Epithelial cell of prostate (primary cell): Measurements from ENCODE around the gene C4B.
"Not testable (repeated sequence)": the region's sequence is repeated elsewhere in the genome, so short reads cannot be mapped to it uniquely, and the experiment has no call there.

Experiments used
- DNase-seq: peaks from one replicate; pipeline ENCODE4 v3.0.0-alpha.2; 2011; ENCODE audit warnings: low read depth, low spot score
- H3K27ac ChIP-seq: fragments of 450-650 bp; 2 replicates; pipeline ENCODE4 v1.5.1; 2017; ENCODE audit warnings: mild to moderate bottlenecking

Gene C4B

DNA sequence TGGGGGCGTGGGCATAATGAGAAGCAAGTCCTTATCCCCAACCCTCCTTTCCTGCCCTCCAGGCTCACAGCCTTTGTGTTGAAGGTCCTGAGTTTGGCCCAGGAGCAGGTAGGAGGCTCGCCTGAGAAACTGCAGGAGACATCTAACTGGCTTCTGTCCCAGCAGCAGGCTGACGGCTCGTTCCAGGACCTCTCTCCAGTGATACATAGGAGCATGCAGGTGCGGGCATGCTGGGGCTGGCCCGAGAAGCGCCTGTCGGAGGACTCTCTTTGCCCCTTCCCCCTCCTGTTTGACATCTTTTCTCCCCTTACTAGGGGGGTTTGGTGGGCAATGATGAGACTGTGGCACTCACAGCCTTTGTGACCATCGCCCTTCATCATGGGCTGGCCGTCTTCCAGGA is 14.0 kb downstream of the C4B start:
- not testable (repeated sequence) for H3K27ac ChIP-seq, DNase-seq

DNA sequence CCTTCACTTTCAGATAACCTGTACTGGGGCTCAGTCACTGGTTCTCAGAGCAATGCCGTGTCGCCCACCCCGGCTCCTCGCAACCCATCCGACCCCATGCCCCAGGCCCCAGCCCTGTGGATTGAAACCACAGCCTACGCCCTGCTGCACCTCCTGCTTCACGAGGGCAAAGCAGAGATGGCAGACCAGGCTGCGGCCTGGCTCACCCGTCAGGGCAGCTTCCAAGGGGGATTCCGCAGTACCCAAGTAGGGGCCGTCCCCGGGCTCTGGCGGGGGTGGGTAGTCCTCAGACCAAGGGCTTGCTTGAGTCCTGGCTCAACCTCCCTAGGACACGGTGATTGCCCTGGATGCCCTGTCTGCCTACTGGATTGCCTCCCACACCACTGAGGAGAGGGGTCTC is 15.0 kb downstream of the C4B start:
- DNase-seq, H3K27ac ChIP-seq: not testable (repeated sequence)

DNA sequence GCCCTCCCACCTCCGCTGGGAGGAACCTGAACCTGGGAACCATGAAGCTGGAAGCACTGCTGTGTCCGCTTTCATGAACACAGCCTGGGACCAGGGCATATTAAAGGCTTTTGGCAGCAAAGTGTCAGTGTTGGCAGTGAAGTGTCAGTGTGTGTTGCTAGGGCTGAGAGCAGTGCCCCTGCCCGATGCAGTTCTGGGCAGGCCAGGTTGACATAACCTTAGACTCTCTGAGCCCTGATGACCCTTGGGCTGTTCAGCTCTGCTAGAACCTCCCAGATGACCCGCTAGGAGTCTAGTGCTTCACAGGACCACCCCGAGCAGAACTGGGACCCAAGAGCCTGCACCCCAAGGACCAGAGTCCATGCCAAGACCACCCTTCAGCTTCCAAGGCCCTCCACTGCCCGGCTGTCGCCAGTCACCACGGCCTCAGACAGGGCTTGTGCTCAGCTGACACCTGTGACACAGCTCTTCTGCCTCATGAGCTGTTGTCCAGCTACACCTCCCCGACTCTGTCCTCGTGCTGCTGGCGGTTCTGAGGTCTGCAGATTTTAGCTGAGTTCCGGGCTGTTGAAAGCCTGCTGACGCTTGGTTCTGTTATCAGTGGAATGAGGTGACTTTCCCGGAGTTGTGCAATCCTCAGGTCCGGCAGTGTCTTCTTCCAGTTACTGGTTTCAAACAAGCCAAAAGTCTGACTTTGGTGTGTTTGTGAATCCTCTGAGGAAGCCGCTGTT is 20.9 kb downstream of the C4B start:
- not testable (repeated sequence) for H3K27ac ChIP-seq, DNase-seq

DNA sequence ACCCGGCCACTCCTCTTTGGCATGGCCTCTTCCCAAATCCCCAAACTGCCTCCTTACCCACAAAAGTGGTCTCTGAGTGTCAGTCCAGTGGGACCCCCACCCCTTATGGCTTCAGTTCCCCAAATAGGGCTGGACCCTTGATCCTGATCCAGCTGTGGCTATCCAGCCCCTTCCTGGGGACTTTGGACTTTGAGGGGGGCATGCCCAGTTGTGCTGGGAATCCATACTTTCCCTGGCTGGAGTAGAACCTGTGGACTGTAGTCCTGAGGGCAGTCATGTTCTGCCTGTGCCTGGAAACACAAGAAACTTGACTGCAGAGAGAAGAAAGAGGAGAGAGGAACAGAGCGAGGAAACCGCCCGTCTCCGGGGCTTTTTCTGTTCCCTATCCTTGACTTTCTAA is 22.5 kb downstream of the C4B start:
- not testable (repeated sequence) for DNase-seq, H3K27ac ChIP-seq

DNA sequence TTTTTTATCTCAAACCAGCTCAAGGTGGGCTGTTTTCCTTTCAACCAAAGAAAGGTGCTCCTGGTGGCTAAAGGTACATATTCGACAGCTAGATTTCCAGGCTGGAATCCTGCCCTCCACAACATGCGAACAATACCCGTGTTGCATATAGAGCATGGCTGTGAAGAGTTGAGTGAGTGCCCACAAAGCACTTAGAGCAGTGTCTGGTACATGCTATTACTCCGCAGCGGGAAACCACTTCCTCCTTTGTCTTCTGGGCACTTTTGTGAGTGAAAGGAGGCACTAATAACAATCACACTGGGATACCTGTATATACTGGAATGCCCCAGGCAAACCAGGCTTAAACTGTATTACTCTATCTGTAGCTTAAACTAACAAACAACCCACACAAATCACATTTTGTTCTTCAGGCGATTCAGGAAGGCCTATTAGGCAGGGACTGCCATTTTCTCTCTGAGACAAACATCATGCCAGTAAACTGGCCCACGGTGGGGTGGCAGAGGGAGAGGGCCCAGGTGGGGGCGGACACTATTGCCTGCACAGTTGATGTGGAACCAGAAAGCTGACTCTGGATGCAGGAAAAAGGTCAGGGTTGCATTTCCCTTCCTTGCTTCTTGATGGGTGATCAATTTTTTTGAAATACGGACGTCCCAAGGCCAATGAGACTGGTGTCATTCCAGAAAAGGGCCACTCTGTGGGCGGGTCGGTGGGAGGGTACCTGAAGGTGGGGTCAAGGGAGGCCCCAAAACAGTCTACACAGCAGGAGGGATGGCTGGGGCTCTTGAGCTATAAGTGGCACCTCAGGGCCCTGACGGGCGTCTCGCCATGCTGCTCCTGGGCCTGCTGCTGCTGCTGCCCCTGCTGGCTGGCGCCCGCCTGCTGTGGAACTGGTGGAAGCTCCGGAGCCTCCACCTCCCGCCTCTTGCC is 23.3 kb downstream of the C4B start, which contains the start of gene CYP21A2:
CYP21A2 (plus strand) TSS at position 818 of the 927 bp plus-strand sequence; CDS start at position 826, 8 bp downstream.
- DNase-seq, H3K27ac ChIP-seq: not testable (repeated sequence)

DNA sequence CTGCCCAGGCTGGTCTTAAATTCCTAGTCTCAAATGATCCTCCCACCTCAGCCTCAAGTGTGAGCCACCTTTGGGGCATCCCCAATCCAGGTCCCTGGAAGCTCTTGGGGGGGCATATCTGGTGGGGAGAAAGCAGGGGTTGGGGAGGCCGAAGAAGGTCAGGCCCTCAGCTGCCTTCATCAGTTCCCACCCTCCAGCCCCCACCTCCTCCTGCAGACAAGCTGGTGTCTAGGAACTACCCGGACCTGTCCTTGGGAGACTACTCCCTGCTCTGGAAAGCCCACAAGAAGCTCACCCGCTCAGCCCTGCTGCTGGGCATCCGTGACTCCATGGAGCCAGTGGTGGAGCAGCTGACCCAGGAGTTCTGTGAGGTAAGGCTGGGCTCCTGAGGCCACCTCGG is 24.3 kb downstream of the C4B start:
- not testable (repeated sequence) for H3K27ac ChIP-seq

DNA sequence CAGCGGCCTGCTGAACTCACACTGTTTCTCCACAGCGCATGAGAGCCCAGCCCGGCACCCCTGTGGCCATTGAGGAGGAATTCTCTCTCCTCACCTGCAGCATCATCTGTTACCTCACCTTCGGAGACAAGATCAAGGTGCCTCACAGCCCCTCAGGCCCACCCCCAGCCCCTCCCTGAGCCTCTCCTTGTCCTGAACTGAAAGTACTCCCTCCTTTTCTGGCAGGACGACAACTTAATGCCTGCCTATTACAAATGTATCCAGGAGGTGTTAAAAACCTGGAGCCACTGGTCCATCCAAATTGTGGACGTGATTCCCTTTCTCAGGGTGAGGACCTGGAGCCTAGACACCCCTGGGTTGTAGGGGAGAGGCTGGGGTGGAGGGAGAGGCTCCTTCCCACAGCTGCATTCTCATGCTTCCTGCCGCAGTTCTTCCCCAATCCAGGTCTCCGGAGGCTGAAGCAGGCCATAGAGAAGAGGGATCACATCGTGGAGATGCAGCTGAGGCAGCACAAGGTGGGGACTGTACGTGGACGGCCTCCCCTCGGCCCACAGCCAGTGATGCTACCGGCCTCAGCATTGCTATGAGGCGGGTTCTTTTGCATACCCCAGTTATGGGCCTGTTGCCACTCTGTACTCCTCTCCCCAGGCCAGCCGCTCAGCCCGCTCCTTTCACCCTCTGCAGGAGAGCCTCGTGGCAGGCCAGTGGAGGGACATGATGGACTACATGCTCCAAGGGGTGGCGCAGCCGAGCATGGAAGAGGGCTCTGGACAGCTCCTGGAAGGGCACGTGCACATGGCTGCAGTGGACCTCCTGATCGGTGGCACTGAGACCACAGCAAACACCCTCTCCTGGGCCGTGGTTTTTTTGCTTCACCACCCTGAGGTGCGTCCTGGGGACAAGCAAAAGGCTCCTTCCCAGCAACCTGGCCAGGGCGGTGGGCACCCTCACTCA is 25.0 kb downstream of the C4B start:
- DNase-seq, H3K27ac ChIP-seq: not testable (repeated sequence)

More for the DNA sequence above, 24.3 kb downstream of the C4B start:
- not testable (repeated sequence) for DNase-seq

DNA sequence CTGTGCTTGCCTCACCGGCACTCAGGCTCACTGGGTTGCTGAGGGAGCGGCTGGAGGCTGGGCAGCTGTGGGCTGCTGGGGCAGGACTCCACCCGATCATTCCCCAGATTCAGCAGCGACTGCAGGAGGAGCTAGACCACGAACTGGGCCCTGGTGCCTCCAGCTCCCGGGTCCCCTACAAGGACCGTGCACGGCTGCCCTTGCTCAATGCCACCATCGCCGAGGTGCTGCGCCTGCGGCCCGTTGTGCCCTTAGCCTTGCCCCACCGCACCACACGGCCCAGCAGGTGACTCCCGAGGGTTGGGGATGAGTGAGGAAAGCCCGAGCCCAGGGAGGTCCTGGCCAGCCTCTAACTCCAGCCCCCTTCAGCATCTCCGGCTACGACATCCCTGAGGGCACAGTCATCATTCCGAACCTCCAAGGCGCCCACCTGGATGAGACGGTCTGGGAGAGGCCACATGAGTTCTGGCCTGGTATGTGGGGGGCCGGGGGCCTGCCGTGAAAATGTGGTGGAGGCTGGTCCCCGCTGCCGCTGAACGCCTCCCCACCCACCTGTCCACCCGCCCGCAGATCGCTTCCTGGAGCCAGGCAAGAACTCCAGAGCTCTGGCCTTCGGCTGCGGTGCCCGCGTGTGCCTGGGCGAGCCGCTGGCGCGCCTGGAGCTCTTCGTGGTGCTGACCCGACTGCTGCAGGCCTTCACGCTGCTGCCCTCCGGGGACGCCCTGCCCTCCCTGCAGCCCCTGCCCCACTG is 25.9 kb downstream of the C4B start:
- DNase-seq, H3K27ac ChIP-seq: not testable (repeated sequence)

DNA sequence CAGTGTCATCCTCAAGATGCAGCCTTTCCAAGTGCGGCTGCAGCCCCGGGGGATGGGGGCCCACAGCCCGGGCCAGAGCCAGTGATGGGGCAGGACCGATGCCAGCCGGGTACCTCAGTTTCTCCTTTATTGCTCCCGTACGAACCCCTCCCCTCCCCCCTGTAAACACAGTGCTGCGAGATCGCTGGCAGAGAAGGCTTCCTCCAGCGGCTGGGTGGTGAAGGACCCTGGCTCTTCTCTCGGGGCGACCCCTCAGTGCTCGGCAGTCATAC is 26.4 kb downstream of the C4B start:
- DNase-seq, H3K27ac ChIP-seq: not testable (repeated sequence)

DNA sequence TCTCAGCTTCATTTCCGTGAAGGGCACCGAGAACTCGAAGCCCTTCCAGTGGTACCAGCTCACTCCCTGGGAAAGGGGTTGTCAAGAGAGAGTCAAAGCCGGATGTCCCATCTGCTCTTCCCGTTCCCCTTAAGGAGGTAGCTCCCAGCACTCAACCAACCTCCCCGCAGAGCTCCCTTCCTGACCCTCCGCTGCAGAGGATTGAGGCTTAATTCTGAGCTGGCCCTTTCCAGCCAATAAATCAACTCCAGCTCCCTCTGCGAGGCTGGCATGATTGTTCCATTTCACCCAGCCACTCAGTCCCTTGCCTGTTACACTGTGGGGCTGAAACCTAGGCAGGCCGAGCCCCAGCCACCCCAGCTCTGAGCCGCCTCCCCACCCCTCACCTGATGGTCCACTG is 26.8 kb downstream of the C4B start:
- DNase-seq, H3K27ac ChIP-seq: not testable (repeated sequence)

DNA sequence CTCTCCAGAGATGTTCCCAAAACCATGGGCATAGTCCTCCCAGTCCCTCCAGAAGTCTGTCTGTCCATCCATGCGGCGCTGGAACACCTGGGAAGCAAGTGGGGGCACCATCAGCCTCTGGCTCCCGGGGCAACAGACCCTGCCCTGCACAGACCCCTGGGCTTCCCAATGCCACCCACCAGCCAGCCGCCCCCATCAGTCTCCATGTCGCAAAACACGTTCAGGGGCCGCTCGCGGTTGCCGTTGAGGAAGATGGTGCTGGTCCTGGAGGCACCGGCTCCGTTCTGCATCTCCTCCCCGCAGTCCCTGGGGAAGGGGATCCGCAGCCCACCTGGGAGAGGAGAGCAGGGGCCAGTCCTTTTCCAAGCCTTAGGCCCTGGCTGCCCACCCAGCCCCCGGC is 27.7 kb downstream of the C4B start:
- not testable (repeated sequence) for H3K27ac ChIP-seq, DNase-seq

DNA sequence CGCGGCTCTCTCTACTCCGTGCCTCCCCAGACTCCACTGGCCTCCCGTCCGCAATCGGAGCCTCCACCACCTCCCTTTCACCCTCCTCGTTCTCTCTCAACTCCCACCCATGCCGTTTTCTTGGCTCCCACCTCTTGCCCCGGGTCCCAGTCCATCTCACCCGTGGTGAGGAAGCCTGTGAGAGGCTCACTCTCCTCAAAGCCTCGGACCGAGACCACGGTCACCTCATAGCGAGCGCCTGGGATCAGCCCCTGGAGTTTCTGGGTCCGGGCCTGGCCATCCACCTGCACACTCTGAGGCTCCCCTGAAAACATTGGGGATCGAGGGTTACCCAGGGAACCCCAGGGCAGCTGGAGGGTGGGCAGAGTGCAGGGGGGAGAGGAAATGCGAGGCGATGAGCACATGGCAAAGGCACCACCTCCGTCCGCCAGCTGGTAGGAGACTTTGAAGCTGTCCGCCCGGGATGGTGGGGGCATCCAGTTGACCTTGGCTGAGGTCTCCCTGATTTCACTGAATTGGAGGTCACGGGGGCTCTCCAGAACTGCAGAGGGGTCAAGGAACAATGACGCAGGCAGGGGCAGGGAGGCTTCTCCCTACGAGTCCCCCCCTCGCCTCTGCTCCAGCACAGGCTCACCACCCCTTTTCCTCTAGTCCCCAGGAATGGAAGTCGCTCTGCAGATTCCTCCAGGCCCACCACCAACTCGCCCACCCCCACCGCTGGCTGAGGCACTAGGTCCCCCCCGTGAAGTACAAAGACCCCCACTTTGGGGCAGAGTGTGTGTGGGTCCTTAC is 29.2 kb downstream of the C4B start:
- not testable (repeated sequence) for H3K27ac ChIP-seq, DNase-seq

DNA sequence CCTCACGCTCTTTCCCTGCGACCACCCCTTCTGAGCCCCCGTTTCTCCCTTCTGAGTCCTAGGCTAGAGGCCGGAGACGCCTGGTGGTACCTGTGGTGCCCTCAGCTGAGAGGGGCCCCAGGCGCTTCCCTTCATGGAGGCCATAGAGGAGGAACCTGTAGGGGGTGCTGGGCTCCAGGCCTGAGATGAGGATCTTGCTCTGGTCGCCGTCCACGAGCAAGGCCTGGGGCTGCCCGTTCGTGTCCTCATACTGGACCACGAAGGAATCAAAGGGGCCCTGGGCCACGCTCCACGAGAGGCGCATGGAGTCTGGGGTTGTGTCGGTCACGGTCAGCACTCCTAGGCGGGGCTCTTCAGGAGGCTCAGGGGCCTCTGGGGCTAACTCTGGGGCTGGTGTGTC is 30.3 kb downstream of the C4B start:
- DNase-seq, H3K27ac ChIP-seq: not testable (repeated sequence)

DNA sequence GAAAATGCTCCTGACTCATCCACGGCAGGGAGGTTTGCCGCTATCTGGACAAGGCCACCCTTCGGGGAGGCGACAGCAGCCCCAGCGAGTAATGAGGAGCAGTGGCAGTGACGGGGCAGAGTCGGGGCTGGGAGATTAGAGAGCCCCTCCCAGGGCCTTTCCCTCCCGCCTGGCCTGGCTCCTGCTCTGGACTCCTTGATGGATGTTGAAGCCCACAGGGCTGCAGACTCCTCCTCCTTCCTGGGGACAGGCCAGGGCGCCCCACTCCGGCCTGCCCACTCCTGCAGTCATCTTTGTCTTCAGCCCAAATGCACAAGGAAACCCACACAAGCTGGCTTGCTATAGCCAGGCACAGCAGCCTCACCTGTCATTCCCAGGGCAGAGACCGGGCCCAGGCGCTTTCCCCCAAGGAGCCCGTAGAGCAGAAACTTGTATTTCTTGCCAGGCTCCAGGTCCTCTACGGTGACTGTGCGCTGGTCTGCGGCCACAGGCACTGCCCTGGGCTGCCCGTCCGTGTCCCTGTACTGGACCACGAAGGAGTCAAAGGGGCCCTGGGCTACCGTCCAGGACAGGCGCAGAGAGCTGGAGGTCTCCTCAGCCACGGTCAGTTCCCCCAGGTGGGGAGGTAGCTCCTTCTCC is 31.3 kb downstream of the C4B start:
- H3K27ac ChIP-seq, result no peak overlapping the region
- no peak for DNase-seq

DNA sequence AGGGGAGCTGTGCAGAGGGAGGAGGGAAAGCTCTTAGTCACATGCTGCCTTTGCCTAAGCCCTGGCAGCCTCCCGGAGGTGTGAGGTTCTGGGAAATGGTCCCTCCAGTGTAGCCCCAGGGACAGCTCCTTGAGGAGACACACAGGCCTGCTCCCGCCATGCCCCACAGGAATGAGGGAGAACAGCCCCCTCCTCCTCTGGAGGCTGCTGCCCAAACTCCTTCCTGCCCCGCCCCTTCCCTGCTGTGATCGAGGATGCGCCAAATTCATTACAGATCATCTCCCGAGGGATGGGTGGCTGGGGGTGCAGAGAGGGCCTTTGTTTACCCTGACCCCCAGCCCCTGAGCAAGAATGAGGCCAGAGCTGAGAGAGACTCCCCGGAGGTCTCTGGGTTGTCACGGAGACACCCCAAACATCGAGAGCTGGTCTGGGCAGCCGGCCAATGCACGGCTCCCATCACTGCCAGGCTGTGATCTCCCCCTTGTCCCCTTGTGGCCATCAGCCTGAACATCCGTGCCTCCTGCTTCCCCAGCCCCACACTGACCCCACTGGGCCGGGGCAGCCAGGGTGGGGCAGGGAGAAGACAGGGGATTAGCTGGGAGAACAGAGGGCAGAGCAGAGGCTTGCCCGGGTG is 32.0 kb downstream of the C4B start:
- H3K27ac ChIP-seq, result no peak overlapping the region

DNA sequence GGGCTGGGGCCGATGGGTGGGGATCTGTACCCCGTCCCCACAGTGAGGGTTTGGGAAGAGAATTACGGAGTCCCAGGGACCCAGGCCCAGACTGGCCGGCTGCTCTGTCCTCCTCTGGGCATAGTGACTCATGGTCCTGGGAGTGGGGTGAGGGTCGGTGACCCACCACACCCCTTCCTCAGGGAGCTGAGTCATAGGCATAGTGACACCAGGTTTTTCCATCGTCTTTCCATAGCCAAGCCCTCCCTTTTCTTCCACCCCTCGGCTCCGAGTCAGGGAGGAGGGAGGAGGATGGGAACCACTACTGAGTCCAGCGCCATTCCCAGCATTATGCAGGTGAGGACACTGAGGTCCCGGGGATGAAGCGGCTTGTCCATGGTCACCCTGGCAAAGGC is 32.5 kb downstream of the C4B start:
- DNase-seq, result no peak
- no peak overlapping the region for H3K27ac ChIP-seq

More for the DNA sequence above, 32.0 kb downstream of the C4B start:
- DNase-seq, result no peak

DNA sequence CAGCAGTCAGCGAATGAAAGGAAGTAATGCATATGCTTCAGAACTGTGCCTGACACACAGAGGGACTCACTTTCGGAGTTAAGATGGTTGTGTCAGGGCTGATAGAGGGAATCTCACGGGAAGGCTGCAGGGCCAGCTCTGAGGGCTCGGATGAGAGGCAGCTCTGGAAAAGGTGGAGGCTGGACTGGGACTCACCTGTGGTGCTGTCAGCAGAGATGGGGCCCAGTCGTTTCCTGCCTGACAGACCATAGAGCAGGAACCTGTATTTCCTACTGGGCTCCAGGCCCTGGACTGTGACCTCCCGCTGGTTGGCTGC is 32.9 kb downstream of the C4B start:
- no peak overlapping the region for H3K27ac ChIP-seq

More for the DNA sequence above, 32.9 kb downstream of the C4B start:
- no peak for DNase-seq
